Middle frontal gyrus (tissue), 1 donor: ENCODE measurements around the gene ARHGEF7.
"Not testable (repeated sequence)": the region's sequence is repeated elsewhere in the genome, so short reads cannot be mapped to it uniquely, and the experiment has no call there.

ENCODE experiments used
- DNase-seq: peaks from one replicate; pipeline ENCODE4 v3.0.0-alpha.2; 2015; ENCODE audit warnings: low spot score; ENCODE audit errors: extremely low spot score

ARHGEF7 gene

GRCh38 chr13:111166882-111167675, 52.0 kb downstream of the ARHGEF7 start:
- no peak for DNase-seq

- DNase-seq, result no peak
These were observed 53.0 kb downstream of the ARHGEF7 start for GRCh38 chr13:111168107-111168506.

GRCh38 chr13:111171112-111171511, 56.0 kb downstream of the ARHGEF7 start:
- DNase-seq, result no peak

GRCh38 chr13:111171629-111172028, 56.5 kb downstream of the ARHGEF7 start:
- no peak for DNase-seq

- no peak for DNase-seq
These were observed 59.4 kb downstream of the ARHGEF7 start for GRCh38 chr13:111174377-111175114.

GRCh38 chr13:111175372-111175771, 60.3 kb downstream of the ARHGEF7 start:
- DNase-seq, result no peak

GRCh38 chr13:111175935-111176334, 60.8 kb downstream of the ARHGEF7 start:
- DNase-seq, result no peak

- DNase-seq, result no peak
These were observed 61.3 kb downstream of the ARHGEF7 start for GRCh38 chr13:111176421-111176820.

- no peak for DNase-seq
These were observed 62.1 kb downstream of the ARHGEF7 start for GRCh38 chr13:111177081-111177711.

GRCh38 chr13:111177921-111178320, 62.8 kb downstream of the ARHGEF7 start:
- no peak for DNase-seq

GRCh38 chr13:111178402-111178801, 63.3 kb downstream of the ARHGEF7 start:
- DNase-seq, result no peak

- DNase-seq, result no peak
These were observed 65.0 kb downstream of the ARHGEF7 start for GRCh38 chr13:111179908-111180760.

- no peak for DNase-seq
These were observed 66.9 kb downstream of the ARHGEF7 start for GRCh38 chr13:111181977-111182376.

GRCh38 chr13:111183087-111183645, 68.1 kb downstream of the ARHGEF7 start:
- no peak for DNase-seq

- DNase-seq, result no peak
These were observed 68.8 kb downstream of the ARHGEF7 start for GRCh38 chr13:111183959-111184358.

GRCh38 chr13:111184458-111185401, 69.6 kb downstream of the ARHGEF7 start:
- DNase-seq, result no peak

GRCh38 chr13:111186305-111186935, 71.3 kb downstream of the ARHGEF7 start:
- no peak for DNase-seq

GRCh38 chr13:111187960-111188541, 72.9 kb downstream of the ARHGEF7 start:
- DNase-seq, result no peak

- not testable (repeated sequence) for DNase-seq
These were observed 74.0 kb downstream of the ARHGEF7 start for GRCh38 chr13:111189064-111189505.
